ENCODE results near the gene MAP3K5. TPM values are rescaled to one million over a fixed set of nuclear protein-coding genes. Genes with fewer than 3 reads are reported as not detected.

The MAP3K5 gene
- total RNA-seq, 2 donors from 2014 or later: 17.5 to 18.9 TPM

DNA sequence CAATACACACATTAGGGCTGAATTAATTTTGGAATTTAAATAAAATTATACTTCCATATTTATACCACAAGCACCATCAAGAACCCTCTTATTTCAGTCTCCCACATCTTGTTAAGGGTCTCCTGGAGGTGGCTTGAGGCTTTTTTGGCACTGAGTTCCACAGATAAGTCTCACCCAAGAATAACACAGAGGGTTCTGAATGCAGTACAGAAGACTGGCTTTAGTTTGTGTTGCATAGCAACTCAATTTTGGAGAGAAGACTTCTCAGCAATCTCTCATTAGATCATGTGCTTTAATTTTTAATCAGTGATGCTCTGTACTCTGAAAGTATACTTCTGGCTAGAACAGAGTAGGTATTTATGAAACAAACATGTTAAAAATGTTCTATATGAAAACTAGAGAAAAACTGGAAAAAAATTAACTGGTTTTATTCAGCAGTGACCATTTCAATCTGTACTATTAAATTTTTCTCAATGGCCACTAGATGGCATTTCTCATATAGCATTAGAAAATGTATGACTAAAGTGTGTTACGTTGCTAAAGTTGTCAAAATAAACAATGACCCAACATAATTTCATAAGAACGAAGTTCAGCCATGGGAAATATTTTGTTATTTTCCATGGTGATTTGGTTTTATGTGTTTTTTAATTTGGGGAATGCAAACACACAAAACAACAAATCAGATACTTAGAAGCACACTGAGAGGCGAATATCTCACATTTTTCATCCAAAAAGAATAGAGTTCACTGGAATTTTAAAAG, 209.4 kb downstream of the MAP3K5 start:
- DNase-seq (no peak), ATAC-seq (peak; percentile 51)
- intact Hi-C loops (cut with DNase I, micrococcal nuclease): loop anchor here in 1 of 2 donors (10.0 kb wide), 1 partner anchor 212 kb away; the partner anchor contains the start of gene MAP3K5

- ATAC-seq: no peak
- intact Hi-C loops (cut with DNase I, micrococcal nuclease): loop anchor here in 1 of 2 donors (10.0 kb wide), 1 partner anchor 215 kb away; the partner anchor contains the start of gene MAP3K5
- DNase-seq: no peak
Measured at GRCh38 chr6:136579800-136580199, 212.5 kb downstream of the MAP3K5 start.

- DNase-seq: no peak
- intact Hi-C loops (cut with DNase I, micrococcal nuclease): no loop called here
- ATAC-seq: no peak
Measured at GRCh38 chr6:136576821-136577220, 215.5 kb downstream of the MAP3K5 start.

GRCh38 chr6:136571496-136571895, 220.8 kb downstream of the MAP3K5 start:
- intact Hi-C loops (cut with DNase I, micrococcal nuclease): no loop called here
- no peak for ATAC-seq
- no peak for DNase-seq

DNA sequence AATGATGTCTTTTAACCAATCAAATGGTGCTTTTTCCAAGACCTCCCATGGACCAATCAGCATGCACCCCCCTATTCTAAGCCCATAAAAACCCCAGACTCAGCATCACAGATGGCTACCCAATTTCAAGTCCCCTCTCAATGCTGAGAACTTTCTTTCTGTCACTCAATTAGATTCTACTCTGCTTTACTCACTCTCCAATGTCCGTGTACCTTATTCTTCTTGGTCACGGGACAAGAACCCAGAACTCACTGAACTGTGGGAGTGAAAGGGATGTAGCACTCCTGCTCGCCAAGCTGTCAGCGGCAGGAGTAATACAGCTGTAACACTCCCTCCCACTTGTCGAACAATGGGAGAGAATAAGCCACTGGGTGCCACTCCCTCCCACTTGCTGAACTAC, 221.2 kb downstream of the MAP3K5 start:
- DNase-seq: no peak
- intact Hi-C loops (cut with DNase I, micrococcal nuclease): no loop called here
- no peak for ATAC-seq

DNA sequence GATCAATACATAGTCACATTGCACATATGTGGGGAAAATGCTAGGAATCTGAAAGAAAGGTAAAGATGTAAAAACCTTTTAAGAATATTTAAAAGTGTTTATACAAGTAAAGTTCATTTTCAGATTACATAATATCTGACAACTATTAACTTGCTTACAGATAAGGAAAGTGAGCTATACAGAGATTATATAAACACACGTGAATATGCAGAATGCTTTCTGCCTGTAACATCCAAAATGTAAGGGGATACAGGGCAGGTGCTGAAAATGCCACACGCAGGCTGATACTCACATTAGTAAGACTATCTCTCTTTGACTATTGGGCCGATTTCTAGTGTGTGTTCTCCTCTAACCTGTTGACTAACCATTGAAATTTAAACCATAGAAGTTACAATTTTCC, 224.1 kb downstream of the MAP3K5 start:
- no peak for DNase-seq
- ATAC-seq: no peak
- intact Hi-C loops (cut with DNase I, micrococcal nuclease): no loop called here

GRCh38 chr6:136567688-136568087, 224.6 kb downstream of the MAP3K5 start:
- no peak for DNase-seq
- ATAC-seq: no peak
- intact Hi-C loops (cut with DNase I, micrococcal nuclease): no loop called here

- no peak for DNase-seq
- peak; percentile 74 for ATAC-seq
- intact Hi-C loops (cut with DNase I, micrococcal nuclease): no loop called here
Measured at GRCh38 chr6:136566851-136567250, 225.4 kb downstream of the MAP3K5 start.

- ATAC-seq (peak; percentile 86), DNase-seq (peak; percentile 71 to 75)
- intact Hi-C loops (cut with DNase I, micrococcal nuclease): no loop called here
Measured at GRCh38 chr6:136566007-136566487, 226.2 kb downstream of the MAP3K5 start.

DNA sequence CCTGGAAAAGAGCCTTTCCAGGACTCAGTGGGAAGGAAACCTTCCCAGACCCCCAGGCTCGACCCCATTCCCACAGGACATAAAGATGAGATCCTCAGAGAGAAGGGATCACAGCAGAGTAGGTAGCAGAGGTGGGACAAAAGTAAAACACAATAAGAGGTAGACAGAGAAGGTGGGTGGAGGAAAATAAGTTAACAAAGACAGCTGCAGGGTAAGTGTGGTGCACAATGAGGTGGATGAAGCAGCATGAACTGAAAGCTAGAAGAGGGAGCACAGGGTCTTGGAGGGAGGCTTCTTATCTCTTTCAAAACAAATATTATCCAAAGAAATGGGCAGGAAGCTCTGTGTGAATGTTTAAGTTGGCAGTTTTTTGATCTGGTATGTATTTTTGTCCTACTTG, 228.1 kb downstream of the MAP3K5 start:
- DNase-seq: no peak
- intact Hi-C loops (cut with DNase I, micrococcal nuclease): no loop called here

GRCh38 chr6:136563386-136564152, 228.7 kb downstream of the MAP3K5 start:
- intact Hi-C loops (cut with DNase I, micrococcal nuclease): no loop called here
- ATAC-seq (no peak), DNase-seq (no peak)

More for the DNA sequence above, 228.1 kb downstream of the MAP3K5 start:
- no peak for ATAC-seq

GRCh38 chr6:136562211-136562610, 230.1 kb downstream of the MAP3K5 start:
- ATAC-seq: no peak
- no peak for DNase-seq
- intact Hi-C loops (cut with DNase I, micrococcal nuclease): no loop called here

- intact Hi-C loops (cut with DNase I, micrococcal nuclease): no loop called here
- ATAC-seq (peak; percentile 50), DNase-seq (peak; percentile 46 to 65)
Measured at GRCh38 chr6:136553166-136553787, 239.0 kb downstream of the MAP3K5 start.

DNA sequence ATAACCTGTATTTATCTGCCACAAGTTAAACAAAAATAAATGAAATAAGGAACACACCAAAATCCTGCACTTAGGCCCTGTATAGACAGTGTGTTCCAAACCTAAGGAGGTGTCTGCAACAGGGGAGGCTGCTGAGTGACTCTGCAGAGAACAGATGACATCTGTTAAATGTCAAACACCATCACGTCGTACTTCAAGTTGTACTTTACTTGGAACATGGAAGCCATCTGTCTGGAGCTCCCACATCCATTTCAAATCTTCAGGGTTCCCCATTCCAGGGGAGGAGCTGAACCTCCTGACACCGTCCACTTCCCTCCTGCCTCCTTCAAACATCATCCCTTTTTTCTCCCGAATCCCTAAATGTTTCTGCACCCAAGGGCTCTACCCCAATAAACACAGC, 240.2 kb downstream of the MAP3K5 start:
- DNase-seq (no peak), ATAC-seq (peak; percentile 5)

GRCh38 chr6:136551103-136551502, 241.2 kb downstream of the MAP3K5 start:
- intact Hi-C loops (cut with DNase I, micrococcal nuclease): no loop called here

More for the DNA sequence above, 240.2 kb downstream of the MAP3K5 start:
- intact Hi-C loops (cut with DNase I, micrococcal nuclease): no loop called here

GRCh38 chr6:136550330-136551071, 241.8 kb downstream of the MAP3K5 start, which contains the start of gene MAP7:
MAP7 (minus strand) TSS chr6:136550422; CDS start chr6:136550408, 14 bp downstream.
- DNase-seq (peak; percentile 86 to 92), ATAC-seq (peak; percentile 83)
- intact Hi-C loops (cut with DNase I, micrococcal nuclease): no loop called here

More at GRCh38 chr6:136551103-136551502, 241.2 kb downstream of the MAP3K5 start:
- ATAC-seq (peak; percentile 12), DNase-seq (no peak)

- no peak for DNase-seq
- intact Hi-C loops (cut with DNase I, micrococcal nuclease): no loop called here
- peak; percentile 58 for ATAC-seq
Measured at GRCh38 chr6:136550045-136550329, 242.3 kb downstream of the MAP3K5 start.

- intact Hi-C loops (cut with DNase I, micrococcal nuclease): no loop called here
- DNase-seq (peak; percentile 42 to 43), ATAC-seq (peak; percentile 9)
Measured at GRCh38 chr6:136549300-136550044, 242.8 kb downstream of the MAP3K5 start.

Data from left colon (tissue), 2 donors.